22Rv1 (cell line): Measurements from ENCODE around the gene GDPD3.

Experiments used
- ZFX ChIP-seq: fragments of 450-650 bp; IDR thresholded peaks from 2 replicates; pipeline ENCODE4 v1.6.1; 2017; ENCODE audit warnings: antibody characterized with exemption, borderline replicate concordance
- TF ChIP-seq, protein P1 (sequence below): fragments of 450-650 bp; IDR thresholded peaks from 2 replicates; pipeline ENCODE4 v1.5.1; 2017; ENCODE audit warnings: mild to moderate bottlenecking

DNA sequence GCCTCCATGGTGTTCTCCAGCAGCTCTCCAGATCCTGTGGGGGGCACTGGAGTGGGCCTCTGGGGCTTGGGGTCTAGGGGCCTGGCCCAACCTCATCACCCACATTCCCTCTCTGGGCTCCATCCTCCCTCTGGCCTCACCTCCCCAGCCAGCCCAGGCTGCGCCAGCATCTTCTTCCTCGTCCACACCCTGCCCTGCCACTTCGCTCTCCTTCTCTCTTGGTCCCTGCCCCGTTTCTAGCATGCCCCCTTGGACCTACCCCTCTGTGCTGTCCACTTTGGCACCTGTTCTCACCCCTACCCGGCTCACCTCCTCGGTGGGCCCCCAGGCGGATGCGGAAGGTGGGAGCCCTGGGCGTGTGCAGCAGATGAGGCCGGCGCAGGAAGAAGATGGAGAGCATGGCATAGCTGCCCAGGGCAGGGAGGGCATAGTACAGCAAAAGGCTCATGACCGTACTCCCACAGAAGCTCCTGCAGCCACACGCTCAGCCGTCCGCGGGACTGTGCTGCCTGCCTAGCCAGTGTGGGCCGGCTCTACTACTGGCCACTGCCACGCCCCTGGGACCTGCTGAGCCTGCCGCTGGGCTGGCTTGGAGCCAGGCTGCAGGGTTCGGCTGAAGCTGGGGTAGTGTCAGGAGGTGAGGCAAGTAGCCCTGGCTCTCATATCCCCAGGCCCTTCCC lies at the start of gene GDPD3:
- TF ChIP-seq, protein P1, sequence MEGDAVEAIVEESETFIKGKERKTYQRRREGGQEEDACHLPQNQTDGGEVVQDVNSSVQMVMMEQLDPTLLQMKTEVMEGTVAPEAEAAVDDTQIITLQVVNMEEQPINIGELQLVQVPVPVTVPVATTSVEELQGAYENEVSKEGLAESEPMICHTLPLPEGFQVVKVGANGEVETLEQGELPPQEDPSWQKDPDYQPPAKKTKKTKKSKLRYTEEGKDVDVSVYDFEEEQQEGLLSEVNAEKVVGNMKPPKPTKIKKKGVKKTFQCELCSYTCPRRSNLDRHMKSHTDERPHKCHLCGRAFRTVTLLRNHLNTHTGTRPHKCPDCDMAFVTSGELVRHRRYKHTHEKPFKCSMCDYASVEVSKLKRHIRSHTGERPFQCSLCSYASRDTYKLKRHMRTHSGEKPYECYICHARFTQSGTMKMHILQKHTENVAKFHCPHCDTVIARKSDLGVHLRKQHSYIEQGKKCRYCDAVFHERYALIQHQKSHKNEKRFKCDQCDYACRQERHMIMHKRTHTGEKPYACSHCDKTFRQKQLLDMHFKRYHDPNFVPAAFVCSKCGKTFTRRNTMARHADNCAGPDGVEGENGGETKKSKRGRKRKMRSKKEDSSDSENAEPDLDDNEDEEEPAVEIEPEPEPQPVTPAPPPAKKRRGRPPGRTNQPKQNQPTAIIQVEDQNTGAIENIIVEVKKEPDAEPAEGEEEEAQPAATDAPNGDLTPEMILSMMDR = peak; percentile 35
- no peak for TF ChIP-seq ZFX
